HCT116 (cell line): ENCODE data around the gene SENP1.

Source experiments
- CTCF ChIP-seq, 3 experiments: fragments of 200-600 bp in 1 of 3; sonication (generic) in 1 of 3; IDR thresholded peaks in 2 of 3; conservative IDR thresholded peaks in 1 of 3; 2 replicates each; pipeline ENCODE4 v1.5.1; 2012 to 2017; ENCODE audit warnings: low read depth in 2 of 3, low read length in 2 of 3, antibody characterized with exemption in 1 of 3, borderline replicate concordance in 1 of 3, control low read depth in 1 of 3, mild to moderate bottlenecking in 1 of 3, mixed read lengths in 1 of 3, mixed run types in 1 of 3, moderate library complexity in 1 of 3; ENCODE audit not compliant: insufficient read depth in 1 of 3
- EZH2 ChIP-seq: fragments of 200-600 bp; sonication (generic); IDR thresholded peaks from 2 replicates; pipeline ENCODE4 v1.6.1; 2017; ENCODE audit warnings: antibody characterized with exemption, mixed run types
- EZH2phosphoT487 ChIP-seq: fragments of 200-600 bp; IDR thresholded peaks from 2 replicates; pipeline ENCODE4 v1.6.1; 2018; ENCODE audit warnings: antibody characterized with exemption, borderline replicate concordance
- MAX ChIP-seq: IDR thresholded peaks from 2 replicates; pipeline ENCODE4 v1.6.1; 2012
- POLR2A ChIP-seq: IDR thresholded peaks from 2 replicates; pipeline ENCODE4 v1.7.0; 2011; ENCODE audit warnings: borderline replicate concordance; ENCODE audit not compliant: insufficient read depth, insufficient read length; ENCODE audit errors: extremely low read depth
- POLR2AphosphoS5 ChIP-seq: IDR thresholded peaks from 2 replicates; pipeline ENCODE4 v1.6.1; 2011; ENCODE audit warnings: mild to moderate bottlenecking, low read depth, low read length, moderate library complexity
- RAD21 ChIP-seq: IDR thresholded peaks from 2 replicates; pipeline ENCODE4 v1.6.1; 2012; ENCODE audit warnings: low read depth, mild to moderate bottlenecking
- REST ChIP-seq: IDR thresholded peaks from 2 replicates; pipeline ENCODE4 v1.6.1; 2012; ENCODE audit warnings: low read depth
- SP1 ChIP-seq: IDR thresholded peaks from 2 replicates; pipeline ENCODE4 v1.6.1; 2012; ENCODE audit warnings: low read depth
- YY1 ChIP-seq: IDR thresholded peaks from 2 replicates; pipeline ENCODE4 v1.6.1; 2011; ENCODE audit warnings: low read length, low read depth, moderate library complexity, mild to moderate bottlenecking; ENCODE audit not compliant: insufficient replicate concordance; ENCODE audit errors: extremely low read depth
- ZBTB33 ChIP-seq: IDR thresholded peaks from 2 replicates; pipeline ENCODE4 v1.6.1; 2011; ENCODE audit warnings: mild to moderate bottlenecking, low read length, moderate library complexity; ENCODE audit not compliant: insufficient replicate concordance; ENCODE audit errors: extremely low read depth

GRCh38 chr12:48142818-48143674 is 37.2 kb upstream of the SENP1 start:
- TF ChIP-seq RAD21 (no peak), CTCF (IDR thresholded peaks at IDR 0.05 in 2 of 3, conservative IDR thresholded peaks at IDR 0.05 in 1 of 3; ENCODE audit: borderline replicate concordance in 1 of 3, insufficient read depth in 1 of 3, low read depth in 2 of 3, low read length in 2 of 3) (no peak), POLR2A (no peak), EZH2 (no peak), SP1 (no peak), YY1 (no peak), MAX (no peak), POLR2AphosphoS5 (no peak), ZBTB33 (no peak), EZH2phosphoT487 (no peak), REST (no peak)
